Measurements from ENCODE around the gene LRRTM4.

The LRRTM4 gene

DNA sequence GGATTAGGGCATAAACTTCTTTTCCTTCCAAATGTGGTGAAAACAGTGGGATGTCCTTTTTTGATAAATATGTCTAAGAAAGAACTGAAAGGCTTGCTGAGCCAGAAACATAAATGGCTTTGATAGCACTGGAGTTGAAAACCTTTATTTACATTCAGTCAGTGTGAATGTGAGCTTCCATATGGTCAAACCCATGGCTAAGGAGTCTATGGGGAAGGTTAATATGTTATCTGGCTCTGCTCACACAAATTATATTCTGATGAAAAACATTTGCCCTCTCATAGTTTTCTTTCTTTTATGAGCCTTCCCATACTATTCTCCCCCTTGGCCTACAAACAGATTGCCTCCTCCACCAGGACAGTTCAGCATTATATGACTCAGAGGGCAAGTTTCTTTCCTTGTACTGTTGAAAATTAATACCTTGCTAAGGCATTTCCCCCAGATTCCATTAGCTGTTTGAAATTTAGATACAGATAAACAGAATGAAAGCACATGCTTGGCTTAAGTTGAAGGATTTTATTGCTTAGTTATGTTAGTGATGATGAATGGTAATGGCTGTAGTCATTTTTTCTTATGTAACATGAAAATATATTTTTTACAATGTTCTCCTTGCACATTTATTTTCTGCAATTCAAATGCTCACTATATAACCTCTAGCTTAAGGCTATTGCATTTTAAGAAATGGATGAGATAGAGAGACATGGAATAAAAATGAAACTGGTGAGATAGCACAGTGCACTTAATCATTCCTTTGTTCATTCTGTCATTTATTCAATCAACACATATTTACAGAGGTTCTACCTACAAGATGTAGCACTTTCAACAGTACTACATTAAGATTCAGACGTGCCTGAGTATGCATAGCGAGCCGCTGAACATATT is 544.1 kb downstream of the LRRTM4 start:
- no peak for DNase-seq

DNA sequence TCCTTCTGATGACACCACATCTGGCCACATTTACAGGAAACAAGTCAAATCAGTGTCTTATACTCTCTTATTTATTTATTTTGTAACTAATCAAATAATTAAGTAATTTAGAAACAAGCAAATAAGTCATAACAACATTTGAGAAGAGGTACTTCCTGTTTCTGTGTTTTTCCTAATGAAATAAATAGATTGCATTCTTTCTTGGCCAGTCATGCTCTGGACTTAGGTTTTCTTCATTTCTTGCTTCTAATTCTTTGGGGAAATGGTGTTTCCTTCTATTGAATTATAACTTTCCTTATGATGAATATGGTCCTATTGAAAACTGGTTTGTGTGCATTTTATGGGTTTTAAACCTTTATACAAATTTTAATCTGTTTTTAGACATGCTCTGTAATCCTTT is 546.4 kb downstream of the LRRTM4 start:
- no peak for DNase-seq

DNA sequence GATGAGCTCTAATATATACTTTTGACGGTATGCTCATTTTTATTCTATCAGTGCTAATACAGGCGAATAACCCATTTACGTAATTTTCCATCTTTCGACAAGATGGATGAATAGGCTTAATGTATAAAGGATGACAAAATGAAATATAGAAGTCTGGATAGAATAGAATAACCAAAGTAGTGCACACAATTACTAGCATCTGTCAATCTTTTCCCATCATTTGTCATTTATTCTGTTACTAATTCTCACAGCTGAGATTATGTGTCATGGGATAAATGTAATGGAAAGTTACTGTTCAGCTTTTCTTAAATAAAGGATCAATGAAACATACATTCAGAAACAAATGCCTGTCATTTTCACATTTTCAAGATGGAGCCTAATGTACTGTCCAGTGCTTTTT is 548.6 kb downstream of the LRRTM4 start:
- no peak for DNase-seq

DNA sequence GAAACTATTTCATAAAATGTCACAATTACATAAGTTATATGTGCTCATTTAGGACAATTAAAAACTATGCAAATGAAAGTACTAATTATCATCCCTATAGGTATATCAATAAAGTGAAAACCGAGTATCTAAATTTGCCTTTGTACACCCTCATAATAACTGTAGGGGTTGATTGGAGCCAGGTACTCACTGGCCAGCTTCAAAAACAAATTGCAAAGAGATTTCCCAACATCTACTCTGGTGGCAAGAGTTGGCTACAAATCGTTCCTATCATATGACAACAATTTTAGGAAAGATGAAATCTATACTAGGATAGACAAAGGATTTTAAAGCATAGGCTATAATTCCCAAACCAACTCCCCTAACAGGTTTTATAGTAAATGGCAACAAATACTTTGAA is 556.4 kb downstream of the LRRTM4 start:
- DNase-seq: no peak

DNA sequence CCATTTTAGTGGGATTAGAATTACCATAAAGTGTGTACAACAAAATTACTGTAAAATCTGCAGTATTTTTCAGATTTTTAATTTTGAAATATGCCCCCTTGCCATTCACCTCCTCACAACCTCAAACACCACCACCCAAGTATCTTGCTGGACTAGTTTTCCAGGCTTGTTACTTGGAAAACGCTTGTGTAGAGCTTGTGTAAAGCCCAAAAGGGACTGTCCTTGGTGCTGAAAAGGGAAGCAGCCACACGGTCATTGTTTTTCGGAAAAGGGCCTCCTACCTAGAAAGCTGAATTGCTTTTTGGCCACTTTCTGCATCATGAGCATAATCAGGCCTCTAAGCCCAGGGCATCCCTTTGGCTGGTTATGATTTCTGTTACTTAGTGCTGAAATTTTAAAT is 563.4 kb downstream of the LRRTM4 start:
- peak; percentile 35 for DNase-seq

DNA sequence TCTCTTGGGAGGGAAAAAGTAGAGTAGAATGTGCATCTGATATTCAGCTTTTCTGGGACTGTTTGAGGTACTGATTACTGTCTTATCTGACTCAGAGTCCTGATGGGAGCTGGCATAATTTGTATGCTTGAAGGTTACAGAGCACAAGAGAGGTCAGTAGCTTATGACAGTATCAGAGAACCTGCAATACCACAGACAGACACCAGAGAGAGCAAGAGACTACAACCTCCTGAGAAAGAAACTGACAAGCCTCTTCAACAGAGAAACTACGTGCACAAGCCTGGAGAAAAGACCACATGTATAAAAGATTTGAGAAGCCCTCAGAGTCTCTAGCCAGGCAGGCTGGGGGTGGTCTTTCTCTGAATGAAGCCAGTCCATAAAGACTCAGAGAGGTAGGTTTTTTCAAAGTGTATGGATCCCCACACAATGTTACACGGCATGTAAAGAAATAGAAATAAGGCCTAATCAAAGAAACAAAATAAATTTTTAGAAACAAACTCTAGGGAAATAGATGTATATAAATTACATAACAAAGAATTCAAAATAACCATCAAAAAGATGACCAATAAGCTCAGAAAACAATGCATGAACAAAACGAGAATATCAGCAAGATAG is 568.3 kb downstream of the LRRTM4 start:
- peak; percentile 49 for DNase-seq

DNA sequence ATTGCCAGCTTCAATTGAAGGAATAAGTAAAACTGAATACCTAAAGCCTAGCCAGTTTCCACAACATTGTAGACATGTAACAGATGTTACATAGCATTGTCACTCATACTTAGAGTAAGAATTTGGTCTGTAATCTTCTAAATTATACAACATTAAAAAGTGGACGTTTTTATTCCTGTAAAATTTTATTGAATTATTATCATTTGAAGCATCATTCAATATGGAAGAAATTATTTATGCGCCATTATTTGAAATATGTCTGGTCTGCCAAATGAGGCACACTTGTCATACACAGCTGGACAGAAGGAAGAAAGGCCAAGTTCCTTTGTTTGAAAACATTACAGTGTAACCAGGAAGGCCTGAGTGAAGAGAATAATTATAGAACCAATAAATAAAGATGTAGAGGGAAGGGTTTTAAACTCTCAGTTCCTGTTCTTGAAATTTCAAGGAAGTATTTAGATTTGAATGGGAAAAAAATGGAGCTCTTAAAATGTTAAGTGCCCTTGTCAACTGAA is 575.5 kb downstream of the LRRTM4 start:
- DNase-seq: no peak

DNA sequence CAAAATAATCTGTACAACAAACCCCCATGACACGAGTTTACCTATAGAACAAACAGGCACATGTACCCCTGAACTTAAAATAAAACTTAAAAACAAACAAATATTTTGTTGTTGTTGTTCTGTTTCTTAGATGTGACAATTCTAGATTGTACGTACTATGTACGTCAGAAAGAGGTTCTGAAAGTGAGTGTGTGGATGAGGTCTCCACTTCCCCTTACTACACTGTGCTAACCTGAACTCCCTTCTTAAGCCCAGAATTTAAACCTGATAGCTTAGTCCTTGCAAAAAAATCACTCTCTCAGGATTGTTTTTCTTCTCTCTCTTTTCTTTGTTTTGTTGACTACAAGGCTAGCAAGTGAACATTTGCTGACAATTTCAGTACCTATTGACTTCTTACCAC is 581.6 kb downstream of the LRRTM4 start:
- DNase-seq: no peak

DNA sequence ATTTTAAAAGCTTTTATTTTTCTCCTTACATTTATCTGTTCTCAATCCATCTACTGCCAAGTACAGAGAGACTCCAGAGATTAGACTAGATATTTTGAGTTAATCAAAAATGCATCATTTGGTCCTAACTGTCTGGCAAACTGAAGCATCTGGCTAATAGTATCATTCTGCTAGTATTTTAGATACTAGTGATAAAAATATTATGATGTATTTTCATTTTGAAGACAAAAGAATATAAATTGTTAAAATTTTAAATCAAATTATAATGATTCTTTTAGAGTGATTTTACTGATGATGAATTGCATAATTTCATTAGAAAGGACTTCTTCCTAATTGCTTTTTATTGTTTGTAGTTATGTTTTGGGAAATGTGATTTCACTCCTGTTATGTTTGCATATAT is 584.0 kb downstream of the LRRTM4 start:
- no peak for DNase-seq

DNA sequence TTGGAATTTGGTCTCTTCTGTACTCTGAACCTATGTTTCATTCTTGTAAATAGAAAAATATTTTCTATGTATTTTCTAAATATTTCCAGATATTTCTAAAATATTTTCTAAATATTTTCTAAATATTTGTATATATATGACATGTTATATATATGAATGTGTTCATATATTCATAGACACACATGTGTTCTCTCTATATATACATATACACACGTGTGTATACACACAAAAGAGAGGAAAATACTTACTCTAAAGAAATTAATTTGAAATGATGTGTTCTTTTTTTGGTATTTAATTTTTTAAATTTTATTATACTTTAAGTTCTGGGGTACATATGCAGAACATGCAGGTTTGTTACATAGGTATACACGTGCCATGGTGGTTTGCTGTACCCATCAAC is 589.6 kb downstream of the LRRTM4 start:
- DNase-seq: no peak

DNA sequence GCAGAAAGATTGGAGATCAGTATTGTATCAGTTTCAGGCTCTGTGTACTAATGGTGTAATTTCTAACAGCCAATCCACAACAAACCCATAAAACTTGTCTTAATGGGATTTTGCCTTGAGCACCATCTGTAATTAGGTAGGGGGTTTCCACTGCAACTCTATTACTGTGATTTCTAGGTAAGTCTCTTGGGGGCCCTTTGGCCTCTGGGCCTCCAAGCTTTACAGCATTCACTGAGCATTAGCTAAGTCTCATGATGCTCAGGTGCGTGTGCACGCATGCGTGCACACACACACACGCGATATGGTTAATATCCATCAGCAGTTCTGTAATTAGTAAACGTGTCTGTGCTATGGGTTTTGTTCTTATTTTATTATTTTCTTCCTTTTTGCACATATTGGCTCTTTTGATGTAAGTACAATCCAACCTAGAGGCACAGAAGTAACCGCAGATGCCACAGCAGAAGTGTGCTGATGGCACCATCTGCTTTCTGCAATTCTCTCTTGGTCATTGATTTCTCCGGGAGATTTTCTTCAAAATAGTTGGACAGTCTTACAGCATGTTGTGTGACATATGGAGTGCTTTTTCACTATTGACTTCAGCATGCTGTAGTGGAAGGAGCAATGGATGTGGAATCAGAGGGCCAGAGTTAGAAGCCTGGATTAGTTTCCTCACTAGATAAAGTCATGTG is 592.0 kb downstream of the LRRTM4 start:
- DNase-seq: no peak

DNA sequence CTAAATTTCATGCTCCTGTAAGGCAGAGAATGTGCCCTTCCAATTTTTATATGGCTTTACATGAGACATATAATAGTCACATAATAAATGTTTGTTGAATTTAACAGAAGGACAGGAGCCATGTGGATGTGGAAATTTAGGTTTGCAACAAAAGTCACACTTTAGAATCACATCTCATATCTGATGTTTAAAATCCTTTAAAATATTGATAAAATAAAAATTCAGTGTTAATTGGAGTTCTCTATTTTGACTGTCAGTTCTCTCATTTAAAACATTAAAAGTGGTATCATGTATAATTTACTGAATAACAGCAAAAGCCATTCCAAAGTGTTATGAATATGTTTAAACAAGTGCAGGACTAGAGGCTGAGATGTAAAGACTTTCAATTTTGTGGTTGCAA is 594.1 kb downstream of the LRRTM4 start:
- DNase-seq: no peak

DNA sequence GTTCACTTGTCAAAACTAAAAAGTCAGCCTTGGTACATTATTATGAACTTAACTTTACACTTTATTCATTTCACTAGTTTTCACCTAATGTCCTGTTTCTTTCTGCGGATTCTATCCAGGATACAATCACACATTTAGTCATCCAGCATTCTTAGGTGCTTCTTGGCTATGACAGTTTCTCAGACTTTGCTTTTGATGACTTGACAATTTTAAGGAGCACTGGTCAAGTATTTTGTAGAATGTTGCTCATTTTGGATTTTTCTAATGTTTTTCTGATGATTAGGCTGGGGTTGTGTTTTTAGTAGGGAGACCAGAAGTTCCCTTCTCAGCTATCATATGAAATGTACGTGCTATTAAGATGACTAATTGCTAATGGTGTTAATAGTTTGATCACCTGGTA is 601.2 kb downstream of the LRRTM4 start:
- DNase-seq: no peak

DNA sequence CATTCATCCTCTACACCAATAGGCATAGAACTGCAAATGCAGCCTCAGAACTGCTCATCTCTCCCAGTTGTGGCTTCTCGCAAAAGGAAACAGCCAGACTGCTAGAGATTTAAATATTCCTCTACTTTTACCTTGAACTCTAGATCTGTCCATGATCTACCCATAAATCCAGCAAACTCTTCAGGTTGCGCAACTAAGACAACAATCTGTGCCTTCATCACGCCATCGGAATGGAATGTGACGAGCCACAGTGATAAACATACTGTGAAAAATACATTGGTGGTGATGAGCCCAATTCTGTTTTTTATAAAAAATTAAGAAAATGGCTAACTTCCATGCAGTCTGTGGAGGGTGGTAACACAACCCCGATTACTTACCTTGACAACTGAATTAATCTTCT is 626.7 kb downstream of the LRRTM4 start:
- no peak for DNase-seq

DNA sequence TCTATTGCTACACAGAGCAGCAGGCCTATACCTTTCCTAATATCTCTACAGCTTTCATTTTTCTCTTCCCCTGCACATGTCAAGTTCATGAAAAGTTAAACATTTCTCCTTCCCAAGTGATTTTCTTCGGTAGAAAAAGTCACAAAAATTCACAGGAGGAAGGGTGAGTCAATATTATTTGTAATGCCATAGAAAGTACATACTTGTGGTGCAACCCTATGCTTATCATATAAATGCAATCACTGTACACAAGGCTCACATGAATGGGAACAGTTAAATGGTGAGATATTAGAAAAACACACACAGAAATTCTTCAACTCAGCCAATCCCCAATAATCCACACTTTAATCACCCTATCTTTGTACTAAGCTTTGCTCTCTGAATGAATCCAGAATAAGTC is 651.6 kb downstream of the LRRTM4 start:
- DNase-seq: no peak

DNA sequence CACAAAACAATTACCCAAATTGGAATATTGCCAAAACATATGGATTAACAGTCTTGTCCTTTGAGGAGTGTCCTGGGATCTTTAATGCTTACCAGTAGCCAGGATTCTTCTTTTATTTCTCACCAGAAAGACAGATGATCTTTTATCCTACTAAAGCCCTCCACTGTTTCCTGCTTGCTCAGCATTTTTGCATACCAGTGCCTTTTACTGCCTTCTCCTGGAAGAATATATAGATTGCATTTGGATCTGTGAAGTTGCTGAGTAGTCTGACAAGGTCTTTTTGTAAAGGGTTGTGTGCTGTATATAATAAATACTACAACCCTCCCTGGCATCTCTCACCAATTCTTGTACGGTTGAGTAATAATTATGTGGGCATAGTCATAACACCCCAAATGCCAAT is 652.2 kb downstream of the LRRTM4 start:
- no peak for DNase-seq

DNA sequence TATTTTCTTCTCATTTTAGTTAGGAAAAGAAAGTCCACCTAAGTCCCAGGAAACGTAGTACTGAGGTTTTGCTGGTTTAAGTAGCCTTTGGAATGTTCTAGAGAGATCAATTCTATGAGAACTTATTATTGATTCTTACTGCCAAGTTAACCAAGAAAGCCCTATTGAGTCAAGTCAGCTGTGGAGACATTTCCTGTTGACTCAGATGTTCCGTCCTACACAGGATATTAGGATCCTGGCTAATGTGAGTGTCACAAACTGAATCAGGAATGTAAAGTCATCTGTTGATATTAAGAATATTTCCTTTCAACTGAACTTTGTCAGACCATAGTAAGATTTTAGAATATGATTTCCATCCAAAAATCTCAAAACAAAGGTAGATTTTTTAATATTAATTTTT is 654.3 kb downstream of the LRRTM4 start:
- no peak for DNase-seq

DNA sequence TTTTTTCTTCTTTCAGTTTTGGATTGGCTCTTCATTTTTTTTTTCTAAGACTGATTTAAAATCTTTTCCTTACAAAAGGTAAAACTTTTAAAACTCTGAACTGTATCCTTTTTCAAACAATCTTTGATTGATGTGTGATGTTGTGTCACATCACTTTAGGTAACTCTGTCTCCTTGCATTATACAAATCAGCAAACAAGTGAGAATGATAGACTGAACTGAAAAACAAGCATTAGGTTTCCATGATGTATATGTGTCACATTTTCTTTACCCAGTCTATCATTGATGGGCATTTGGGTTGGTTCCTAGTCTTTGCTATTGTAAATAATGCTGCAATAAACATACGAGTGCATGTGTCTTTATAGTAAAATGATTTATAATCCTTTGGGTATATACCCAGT is 655.7 kb downstream of the LRRTM4 start:
- DNase-seq: no peak

DNA sequence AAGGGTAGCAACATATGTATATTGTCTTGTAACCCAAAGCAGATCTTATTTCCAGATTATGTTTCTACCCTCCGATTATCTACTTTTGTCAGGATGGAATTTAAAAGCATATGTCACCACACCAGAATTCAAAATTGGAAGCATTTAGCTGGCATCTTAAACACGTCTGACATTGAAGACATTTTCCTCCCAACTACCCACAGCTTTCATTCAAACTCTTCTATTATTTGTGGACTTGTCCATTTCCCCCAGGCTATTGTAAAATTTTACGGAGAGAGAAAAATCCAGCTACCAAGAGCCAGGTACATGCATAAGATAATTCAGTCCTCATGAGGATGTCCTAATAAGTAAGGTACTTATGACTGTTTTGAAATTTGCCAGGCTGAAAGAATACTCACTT is 659.3 kb downstream of the LRRTM4 start:
- DNase-seq: no peak

DNA sequence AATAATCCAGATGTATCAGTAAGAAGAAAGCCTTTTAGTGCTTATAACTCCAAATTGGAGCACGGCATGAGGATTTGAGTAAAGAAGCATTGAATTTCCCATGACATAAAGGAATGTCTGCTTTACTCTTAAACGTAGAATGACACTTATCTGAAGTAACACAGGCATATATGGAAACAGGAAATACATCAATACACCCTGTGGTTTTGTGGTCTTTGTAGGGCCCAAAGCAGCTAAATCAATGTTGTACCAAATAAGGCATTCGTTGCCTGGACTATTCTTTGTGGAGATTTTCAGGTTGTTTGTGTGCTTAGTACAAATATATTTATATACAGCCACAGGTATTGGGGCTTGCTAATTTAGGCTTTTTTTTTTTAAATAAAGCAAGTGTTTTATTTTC is 660.5 kb downstream of the LRRTM4 start:
- DNase-seq: peak; percentile 1

DNA sequence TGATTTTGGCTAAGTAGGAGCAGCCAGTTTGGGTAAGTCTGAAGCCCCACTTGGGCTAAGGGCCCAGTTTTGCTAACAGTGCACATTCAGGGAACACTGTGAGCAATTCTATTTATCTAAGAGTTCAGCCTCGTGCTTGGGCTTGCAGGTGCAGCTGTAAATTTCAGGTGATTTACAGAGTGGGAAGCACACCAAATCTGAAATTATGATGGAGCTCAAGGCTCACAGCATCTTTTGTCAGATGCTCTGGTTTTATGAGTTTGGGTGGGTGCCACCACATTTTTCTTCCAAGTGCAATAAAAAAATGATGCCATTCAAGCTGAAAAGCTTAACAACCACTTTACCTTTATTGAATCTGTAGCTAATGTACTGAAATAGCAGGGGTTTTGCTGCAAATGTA is 671.2 kb downstream of the LRRTM4 start:
- DNase-seq: no peak

DNA sequence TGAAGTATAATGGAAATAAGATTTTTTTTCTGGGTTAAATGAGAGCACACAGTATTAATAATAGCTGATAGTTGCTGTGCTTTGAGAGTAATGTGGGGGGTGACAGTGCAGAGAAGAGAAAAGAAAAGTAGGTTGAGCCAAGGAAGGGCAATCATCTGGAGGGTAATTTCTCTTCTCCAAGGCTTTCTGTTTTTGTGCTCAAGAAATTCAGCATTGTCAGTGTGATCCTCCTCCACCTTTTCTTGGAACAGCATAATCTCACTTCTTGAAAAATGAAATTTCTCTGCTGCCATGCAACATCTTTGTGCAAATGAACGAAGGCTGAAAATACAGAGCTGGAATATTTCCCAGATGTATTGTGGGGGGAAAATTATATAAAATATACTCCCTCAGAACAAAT is 673.1 kb downstream of the LRRTM4 start:
- no peak for DNase-seq

DNA sequence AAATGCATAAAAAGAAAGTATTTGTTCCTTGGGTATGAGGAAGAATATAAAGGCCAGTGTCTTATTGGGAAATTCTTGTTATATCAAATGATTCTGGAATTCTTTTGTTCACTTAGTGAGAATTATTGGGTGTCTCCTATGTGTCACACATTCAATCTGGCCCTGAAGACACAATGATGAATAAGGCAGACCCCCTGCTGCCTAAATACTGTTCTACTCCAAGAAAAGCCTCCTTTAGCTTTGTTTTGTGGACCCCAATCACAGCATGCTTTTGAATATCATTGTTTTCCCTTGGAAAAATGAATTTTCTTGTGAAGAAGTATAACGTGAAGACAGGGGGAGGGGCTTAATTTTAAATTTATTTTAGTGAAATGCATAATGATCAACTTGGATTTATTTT is 682.4 kb downstream of the LRRTM4 start:
- no peak for DNase-seq

Data from hematopoietic multipotent progenitor cell treated with erythropoietin and hydrocortisone succinate and interleukin-3 and kit ligand, for 6 days (in vitro differentiated cells).